ENCODE measurements around the gene SCYGR2. TPM values are rescaled to one million over a fixed set of nuclear protein-coding genes. Genes with fewer than 3 reads are reported as not detected.

Gene SCYGR2
- total RNA-seq, 2 donors from 2014 or later: not detected

Other genes starting within 250 kb of the SCYGR2 start
- not detected for gene TM4SF20, start 219.6 kb upstream of the SCYGR2 start, total RNA-seq
- not detected for gene SCYGR1, start 210.9 kb upstream of the SCYGR2 start, total RNA-seq
- 10 to 100 TPM; 66.6 to 68.3 TPM for gene AGFG1, start 126.7 kb upstream of the SCYGR2 start, total RNA-seq
- not detected for gene SCYGR3, start 15.9 kb downstream of the SCYGR2 start, total RNA-seq
- under 1 TPM in 1 of 2 donors, not detected in 1; 0.99 TPM for gene SCYGR4, start 18.6 kb downstream of the SCYGR2 start, total RNA-seq
- not detected for gene SCYGR5, start 67.9 kb downstream of the SCYGR2 start, total RNA-seq
- gene SLC19A3, start 119.1 kb downstream of the SCYGR2 start, total RNA-seq: not detected
- gene SCYGR6, start 125.9 kb downstream of the SCYGR2 start, total RNA-seq: not detected
- gene SCYGR7, start 129.4 kb downstream of the SCYGR2 start, total RNA-seq: not detected
- not detected for gene SCYGR8, start 147.0 kb downstream of the SCYGR2 start, total RNA-seq
- 10 to 100 TPM; 24.3 to 39.7 TPM for gene CCL20, start 214.9 kb downstream of the SCYGR2 start, total RNA-seq